ENCODE data around the gene C16orf82.

The C16orf82 gene

GRCh38 chr16:27109666-27110523 is 43.2 kb downstream of the C16orf82 start:
- DNase-seq (ENCODE audit: low spot score), result no peak
- TF ChIP-seq, protein P1, sequence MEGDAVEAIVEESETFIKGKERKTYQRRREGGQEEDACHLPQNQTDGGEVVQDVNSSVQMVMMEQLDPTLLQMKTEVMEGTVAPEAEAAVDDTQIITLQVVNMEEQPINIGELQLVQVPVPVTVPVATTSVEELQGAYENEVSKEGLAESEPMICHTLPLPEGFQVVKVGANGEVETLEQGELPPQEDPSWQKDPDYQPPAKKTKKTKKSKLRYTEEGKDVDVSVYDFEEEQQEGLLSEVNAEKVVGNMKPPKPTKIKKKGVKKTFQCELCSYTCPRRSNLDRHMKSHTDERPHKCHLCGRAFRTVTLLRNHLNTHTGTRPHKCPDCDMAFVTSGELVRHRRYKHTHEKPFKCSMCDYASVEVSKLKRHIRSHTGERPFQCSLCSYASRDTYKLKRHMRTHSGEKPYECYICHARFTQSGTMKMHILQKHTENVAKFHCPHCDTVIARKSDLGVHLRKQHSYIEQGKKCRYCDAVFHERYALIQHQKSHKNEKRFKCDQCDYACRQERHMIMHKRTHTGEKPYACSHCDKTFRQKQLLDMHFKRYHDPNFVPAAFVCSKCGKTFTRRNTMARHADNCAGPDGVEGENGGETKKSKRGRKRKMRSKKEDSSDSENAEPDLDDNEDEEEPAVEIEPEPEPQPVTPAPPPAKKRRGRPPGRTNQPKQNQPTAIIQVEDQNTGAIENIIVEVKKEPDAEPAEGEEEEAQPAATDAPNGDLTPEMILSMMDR (IDR thresholded peaks at IDR 0.05; ENCODE audit: poor library complexity, severe bottlenecking), result peak; percentile 92
- Histone ChIP-seq H3K4me1 (ENCODE audit: insufficient read depth, poor library complexity, severe bottlenecking) (no peaks in the 10 kb centered on the region), H3K4me3 (ENCODE audit: severe bottlenecking) (peak overlapping the region; percentile 8), H3K27ac (ENCODE audit: poor library complexity, severe bottlenecking) (no peak overlapping the region), H3K36me3 (ENCODE audit: low read depth) (no peaks in the 10 kb centered on the region), H3K27me3 (ENCODE audit: insufficient read depth, poor library complexity, severe bottlenecking) (no peaks in the 10 kb centered on the region), H3K9me3 (ENCODE audit: severe bottlenecking) (no peaks in the 10 kb centered on the region)
- peak; percentile 82 for ATAC-seq (ENCODE audit: low read depth)

GRCh38 chr16:27110524-27110896 is 43.8 kb downstream of the C16orf82 start:
- DNase-seq (ENCODE audit: low spot score), result no peak
- Histone ChIP-seq H3K27me3 (ENCODE audit: insufficient read depth, poor library complexity, severe bottlenecking) (no peaks in the 10 kb centered on the region), H3K4me1 (ENCODE audit: insufficient read depth, poor library complexity, severe bottlenecking) (no peaks in the 10 kb centered on the region), H3K36me3 (ENCODE audit: low read depth) (no peaks in the 10 kb centered on the region), H3K9me3 (ENCODE audit: severe bottlenecking) (no peaks in the 10 kb centered on the region), H3K4me3 (ENCODE audit: severe bottlenecking) (no peak overlapping the region), H3K27ac (ENCODE audit: poor library complexity, severe bottlenecking) (no peak overlapping the region)
- no peak for ATAC-seq (ENCODE audit: low read depth)
- TF ChIP-seq, protein P1 (IDR thresholded peaks at IDR 0.05; ENCODE audit: poor library complexity, severe bottlenecking), result no peak

GRCh38 chr16:27111486-27111885 is 44.8 kb downstream of the C16orf82 start:
- Histone ChIP-seq H3K36me3 (ENCODE audit: low read depth) (no peaks in the 10 kb centered on the region), H3K4me1 (ENCODE audit: insufficient read depth, poor library complexity, severe bottlenecking) (no peaks in the 10 kb centered on the region), H3K27me3 (ENCODE audit: insufficient read depth, poor library complexity, severe bottlenecking) (no peaks in the 10 kb centered on the region), H3K9me3 (ENCODE audit: severe bottlenecking) (no peaks in the 10 kb centered on the region), H3K27ac (ENCODE audit: poor library complexity, severe bottlenecking) (no peak overlapping the region), H3K4me3 (ENCODE audit: severe bottlenecking) (no peak overlapping the region)
- ATAC-seq (ENCODE audit: low read depth) (no peak), DNase-seq (ENCODE audit: low spot score) (no peak)
- TF ChIP-seq, protein P1 (IDR thresholded peaks at IDR 0.05; ENCODE audit: poor library complexity, severe bottlenecking), result no peak

- Histone ChIP-seq H3K4me3 (ENCODE audit: severe bottlenecking) (no peak overlapping the region), H3K4me1 (ENCODE audit: insufficient read depth, poor library complexity, severe bottlenecking) (no peaks in the 10 kb centered on the region), H3K36me3 (ENCODE audit: low read depth) (no peaks in the 10 kb centered on the region), H3K9me3 (ENCODE audit: severe bottlenecking) (no peaks in the 10 kb centered on the region), H3K27me3 (ENCODE audit: insufficient read depth, poor library complexity, severe bottlenecking) (no peaks in the 10 kb centered on the region), H3K27ac (ENCODE audit: poor library complexity, severe bottlenecking) (no peak overlapping the region)
- no peak for ATAC-seq (ENCODE audit: low read depth)
- TF ChIP-seq, protein P1 (IDR thresholded peaks at IDR 0.05; ENCODE audit: poor library complexity, severe bottlenecking), result no peak
- DNase-seq (ENCODE audit: low spot score), result no peak
These were observed 45.5 kb downstream of the C16orf82 start for GRCh38 chr16:27112093-27112811.

Measured in RWPE2 (cell line).